HAP-1 (cell line): ENCODE results near the gene PTPRK.

Experiments
- DNase-seq, 2 experiments: peaks; one replicate each; pipeline ENCODE4 v3.0.0-alpha.2; 2016 to 2020; ENCODE audit warnings: low spot score in 2 of 2
- H3K27me3 ChIP-seq: fragments of 250-450 bp; sonication (Bioruptor Pico); 2 replicates; pipeline ENCODE4 v1.5.1; 2020; ENCODE audit warnings: low read depth, mild to moderate bottlenecking, moderate library complexity
- H3K36me3 ChIP-seq: fragments of 250-450 bp; sonication (Bioruptor Pico); replicated peaks from 2 replicates; pipeline ENCODE4 v1.5.1; 2020; ENCODE audit warnings: mild to moderate bottlenecking
- H3K4me1 ChIP-seq: fragments of 250-450 bp; sonication (Bioruptor Pico); 2 replicates; pipeline ENCODE4 v1.5.1; 2020; ENCODE audit warnings: mild to moderate bottlenecking
- H3K4me3 ChIP-seq: fragments of 250-450 bp; sonication (Bioruptor Pico); 2 replicates; pipeline ENCODE4 v1.5.1; 2020; ENCODE audit warnings: mild to moderate bottlenecking, moderate library complexity
- H3K9me3 ChIP-seq: fragments of 250-450 bp; sonication (Bioruptor Pico); 2 replicates; pipeline ENCODE4 v1.5.1; 2020; ENCODE audit warnings: mild to moderate bottlenecking, moderate library complexity
- in situ Hi-C: fragments of 300-500 bp; cut with MboI; formaldehyde crosslinking; loops from 3 replicates; pipeline ENCODE4 v1.14.3; 2020; ENCODE audit warnings: low sequenced_read_pairs, inconsistent platforms, mixed read lengths

PTPRK gene

GRCh38 chr6:128364766-128365519 lies 155.5 kb downstream of the PTPRK start:
- H3K27me3 ChIP-seq, result no peaks in the 10 kb centered on the region
- H3K4me1 ChIP-seq, result peaks cover 11% of the 10 kb centered on the region
- DNase-seq, result no peak
- no peaks in the 10 kb centered on the region for H3K36me3 ChIP-seq
- no peaks in the 10 kb centered on the region for H3K9me3 ChIP-seq
- H3K4me3 ChIP-seq, result no peak overlapping the region
- in situ Hi-C loops, result no loop called here

- no peak overlapping the region for H3K4me3 ChIP-seq
- peaks cover 11% of the 10 kb centered on the region for H3K4me1 ChIP-seq
- no peak for DNase-seq
- H3K9me3 ChIP-seq, result no peaks in the 10 kb centered on the region
- H3K27me3 ChIP-seq, result no peaks in the 10 kb centered on the region
- in situ Hi-C loops, result no loop called here
- no peaks in the 10 kb centered on the region for H3K36me3 ChIP-seq
Observed at GRCh38 chr6:128363020-128363813, 157.2 kb downstream of the PTPRK start.

- DNase-seq, result peak in 1 of 2 experiments; percentile 16
- in situ Hi-C loops, result no loop called here
Observed at GRCh38 chr6:128361378-128361777, 159.0 kb downstream of the PTPRK start.

GRCh38 chr6:128358244-128358776 lies 162.1 kb downstream of the PTPRK start:
- in situ Hi-C loops, result no loop called here
- Histone ChIP-seq H3K27me3 (no peaks in the 10 kb centered on the region), H3K9me3 (no peaks in the 10 kb centered on the region), H3K4me1 (peaks cover 4% of the 10 kb centered on the region), H3K36me3 (no peaks in the 10 kb centered on the region), H3K4me3 (no peak overlapping the region)
- DNase-seq, result no peak

More at GRCh38 chr6:128361378-128361777, 159.0 kb downstream of the PTPRK start:
- no peak overlapping the region for H3K4me3 ChIP-seq
- no peaks in the 10 kb centered on the region for H3K27me3 ChIP-seq
- H3K4me1 ChIP-seq, result peaks cover 11% of the 10 kb centered on the region
- H3K9me3 ChIP-seq, result no peaks in the 10 kb centered on the region
- H3K36me3 ChIP-seq, result no peaks in the 10 kb centered on the region

- DNase-seq, result no peak
Observed at GRCh38 chr6:128357392-128358130, 162.8 kb downstream of the PTPRK start.

GRCh38 chr6:128352366-128352765 lies 168.0 kb downstream of the PTPRK start:
- DNase-seq, result no peak
- no peaks in the 10 kb centered on the region for H3K36me3 ChIP-seq
- in situ Hi-C loops, result no loop called here
- no peaks in the 10 kb centered on the region for H3K9me3 ChIP-seq
- no peaks in the 10 kb centered on the region for H3K27me3 ChIP-seq
- no peaks in the 10 kb centered on the region for H3K4me1 ChIP-seq
- no peak overlapping the region for H3K4me3 ChIP-seq

More at GRCh38 chr6:128357392-128358130, 162.8 kb downstream of the PTPRK start:
- Histone ChIP-seq H3K36me3 (no peaks in the 10 kb centered on the region), H3K4me1 (peaks cover 4% of the 10 kb centered on the region), H3K4me3 (no peak overlapping the region), H3K9me3 (no peaks in the 10 kb centered on the region), H3K27me3 (no peaks in the 10 kb centered on the region)
- in situ Hi-C loops, result no loop called here

- Histone ChIP-seq H3K4me3 (no peak overlapping the region), H3K36me3 (no peaks in the 10 kb centered on the region), H3K4me1 (peaks cover 4% of the 10 kb centered on the region; the same call in 1 of the 2 replicates), H3K27me3 (no peaks in the 10 kb centered on the region), H3K9me3 (no peaks in the 10 kb centered on the region)
- DNase-seq, result no peak
- in situ Hi-C loops, result no loop called here
Observed at GRCh38 chr6:128351255-128351514, 169.2 kb downstream of the PTPRK start.

GRCh38 chr6:128350416-128351254 lies 169.8 kb downstream of the PTPRK start:
- DNase-seq, result no peak
- H3K4me1 ChIP-seq, result peaks cover 4% of the 10 kb centered on the region; the same call in 1 of the 2 replicates
- no peaks in the 10 kb centered on the region for H3K9me3 ChIP-seq
- H3K27me3 ChIP-seq, result no peaks in the 10 kb centered on the region
- in situ Hi-C loops, result no loop called here
- no peaks in the 10 kb centered on the region for H3K36me3 ChIP-seq
- H3K4me3 ChIP-seq, result no peak overlapping the region

- H3K36me3 ChIP-seq, result no peaks in the 10 kb centered on the region
- no peaks in the 10 kb centered on the region for H3K27me3 ChIP-seq
- no peaks in the 10 kb centered on the region for H3K9me3 ChIP-seq
- in situ Hi-C loops, result loop anchor here (25.0 kb wide), 1 partner anchor 610 kb away; no protein-coding TSS in a partner anchor
- H3K4me3 ChIP-seq, result no peak overlapping the region
- no peak for DNase-seq
- H3K4me1 ChIP-seq, result peaks cover 4% of the 10 kb centered on the region; the same call in 1 of the 2 replicates
Observed at GRCh38 chr6:128347123-128347522, 173.3 kb downstream of the PTPRK start.

- DNase-seq, result no peak
- Histone ChIP-seq H3K4me3 (no peak overlapping the region), H3K36me3 (no peaks in the 10 kb centered on the region), H3K9me3 (no peaks in the 10 kb centered on the region), H3K4me1 (peaks cover 4% of the 10 kb centered on the region; the same call in 1 of the 2 replicates), H3K27me3 (no peaks in the 10 kb centered on the region)
- in situ Hi-C loops, result loop anchor here (25.0 kb wide), 1 partner anchor 609 kb away; no protein-coding TSS in a partner anchor
Observed at GRCh38 chr6:128346569-128346968, 173.8 kb downstream of the PTPRK start.

- no peak overlapping the region for H3K4me3 ChIP-seq
- H3K36me3 ChIP-seq, result no peaks in the 10 kb centered on the region
- H3K4me1 ChIP-seq, result peaks cover 4% of the 10 kb centered on the region; the same call in 1 of the 2 replicates
- no peaks in the 10 kb centered on the region for H3K9me3 ChIP-seq
- in situ Hi-C loops, result loop anchor here (25.0 kb wide), 1 partner anchor 608 kb away; no protein-coding TSS in a partner anchor
- no peaks in the 10 kb centered on the region for H3K27me3 ChIP-seq
- no peak for DNase-seq
Observed at GRCh38 chr6:128345278-128345677, 175.1 kb downstream of the PTPRK start.

GRCh38 chr6:128343706-128344105 lies 176.7 kb downstream of the PTPRK start:
- in situ Hi-C loops, result loop anchor here (25.0 kb wide), 1 partner anchor 606 kb away; no protein-coding TSS in a partner anchor
- Histone ChIP-seq H3K4me3 (no peak overlapping the region), H3K36me3 (no peaks in the 10 kb centered on the region), H3K9me3 (no peaks in the 10 kb centered on the region), H3K27me3 (no peaks in the 10 kb centered on the region), H3K4me1 (peaks cover 4% of the 10 kb centered on the region; the same call in 1 of the 2 replicates)
- DNase-seq, result no peak
